ENCODE measurements around the gene PTPRT. TPM values are rescaled to one million over a fixed set of nuclear protein-coding genes. Genes with fewer than 3 reads are reported as not detected.

The PTPRT gene
- total and polyA plus RNA-seq, 2 of the 13 experiments (the other 11 are each of a cell fraction or from before 2014, with no cell fraction given), result under 0.01 to 0.09 TPM

- TF ChIP-seq, protein P1, sequence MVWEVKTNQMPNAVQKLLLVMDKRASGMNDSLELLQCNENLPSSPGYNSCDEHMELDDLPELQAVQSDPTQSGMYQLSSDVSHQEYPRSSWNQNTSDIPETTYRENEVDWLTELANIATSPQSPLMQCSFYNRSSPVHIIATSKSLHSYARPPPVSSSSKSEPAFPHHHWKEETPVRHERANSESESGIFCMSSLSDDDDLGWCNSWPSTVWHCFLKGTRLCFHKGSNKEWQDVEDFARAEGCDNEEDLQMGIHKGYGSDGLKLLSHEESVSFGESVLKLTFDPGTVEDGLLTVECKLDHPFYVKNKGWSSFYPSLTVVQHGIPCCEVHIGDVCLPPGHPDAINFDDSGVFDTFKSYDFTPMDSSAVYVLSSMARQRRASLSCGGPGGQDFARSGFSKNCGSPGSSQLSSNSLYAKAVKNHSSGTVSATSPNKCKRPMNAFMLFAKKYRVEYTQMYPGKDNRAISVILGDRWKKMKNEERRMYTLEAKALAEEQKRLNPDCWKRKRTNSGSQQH (CRISPR knock-in tag; IDR thresholded peaks at IDR 0.05; ENCODE audit: low read depth), result no peak
- TF ChIP-seq HINFP (CRISPR knock-in tag; IDR thresholded peaks at IDR 0.05; ENCODE audit: low read depth) (no peak), NCOR1 (IDR thresholded peaks at IDR 0.05; ENCODE audit: borderline replicate concordance, low read length) (no peak), MTA1 (CRISPR knock-in tag; IDR thresholded peaks at IDR 0.05; ENCODE audit: borderline replicate concordance) (no peak), NFRKB (IDR thresholded peaks at IDR 0.05) (no peak), KDM4B (CRISPR knock-in tag; IDR thresholded peaks at IDR 0.05) (no peak)
These were observed 547.8 kb downstream of the PTPRT start (continued) for GRCh38 chr20:42641886-42642285.

DNA sequence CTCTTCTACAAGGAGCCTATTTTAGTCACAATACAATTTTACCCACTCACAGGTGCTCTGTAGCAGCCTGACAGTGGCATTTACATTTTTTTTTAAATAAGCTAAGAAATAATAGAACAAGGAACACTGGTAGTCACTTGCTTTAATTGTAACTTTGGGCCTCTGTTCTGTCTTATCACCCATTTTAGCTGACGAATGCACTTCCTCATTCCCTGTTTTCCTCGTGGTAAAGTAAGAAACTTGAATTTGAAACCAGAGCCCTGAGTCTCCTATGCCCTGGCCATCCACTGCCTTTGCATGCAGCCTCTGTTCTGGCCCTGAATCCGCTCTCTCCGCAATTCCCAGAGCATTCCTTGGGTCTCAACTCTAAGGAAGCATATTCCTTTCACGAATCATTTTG is 550.6 kb downstream of the PTPRT start:
- no peak overlapping the region for H3K27ac ChIP-seq (ENCODE audit: extremely low read length, insufficient read depth, low read length)
- CTCF ChIA-PET (ENCODE audit: low intra/inter-chr PET ratio, low total read pairs), result no interaction called here
- TF ChIP-seq IRX3 (CRISPR knock-in tag; IDR thresholded peaks at IDR 0.05; ENCODE audit: borderline replicate concordance, low read depth) (no peak), ZNF468 (CRISPR knock-in tag; IDR thresholded peaks at IDR 0.05) (no peak), ZMYM4 (CRISPR knock-in tag; IDR thresholded peaks at IDR 0.05) (no peak), GFI1 (CRISPR knock-in tag; IDR thresholded peaks at IDR 0.05; ENCODE audit: borderline replicate concordance) (no peak), PCBP1 (IDR thresholded peaks at IDR 0.05; ENCODE audit: borderline replicate concordance, low read depth, low read length) (no peak), NR2F1 (CRISPR knock-in tag; IDR thresholded peaks at IDR 0.05) (no peak), RFX5 (IDR thresholded peaks at IDR 0.05; ENCODE audit: low read depth, low read length) (no peak), IRF9 (CRISPR knock-in tag; IDR thresholded peaks at IDR 0.05; ENCODE audit: borderline replicate concordance) (no peak), ZNF251 (CRISPR knock-in tag; IDR thresholded peaks at IDR 0.05) (no peak), JUN (CRISPR knock-in tag; IDR thresholded peaks at IDR 0.05) (no peak)
- TF ChIP-seq, protein P2, sequence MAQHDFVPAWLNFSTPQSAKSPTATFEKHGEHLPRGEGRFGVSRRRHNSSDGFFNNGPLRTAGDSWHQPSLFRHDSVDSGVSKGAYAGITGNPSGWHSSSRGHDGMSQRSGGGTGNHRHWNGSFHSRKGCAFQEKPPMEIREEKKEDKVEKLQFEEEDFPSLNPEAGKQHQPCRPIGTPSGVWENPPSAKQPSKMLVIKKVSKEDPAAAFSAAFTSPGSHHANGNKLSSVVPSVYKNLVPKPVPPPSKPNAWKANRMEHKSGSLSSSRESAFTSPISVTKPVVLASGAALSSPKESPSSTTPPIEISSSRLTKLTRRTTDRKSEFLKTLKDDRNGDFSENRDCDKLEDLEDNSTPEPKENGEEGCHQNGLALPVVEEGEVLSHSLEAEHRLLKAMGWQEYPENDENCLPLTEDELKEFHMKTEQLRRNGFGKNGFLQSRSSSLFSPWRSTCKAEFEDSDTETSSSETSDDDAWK (CRISPR knock-in tag; IDR thresholded peaks at IDR 0.05), result no peak

More for the DNA sequence above, 550.6 kb downstream of the PTPRT start:
- in situ Hi-C loops (cut with HindIII; ENCODE audit: extremely low pct_ligation_motif_present, low pct_unique_long_range_greater_than_20kb), result no loop called here
- 1% methylated on average over 5 of the region's 5 CpGs for WGBS (ENCODE audit: low lambda C conversion rate)
- intact Hi-C loops (cut with micrococcal nuclease; ENCODE audit: unreplicated experiment), result no loop called here
- no peak overlapping the region for H2AFZ ChIP-seq (ENCODE audit: low read length)
- ATAC-seq (no peak), FAIRE-seq (peak; percentile 37), DNase-seq (ENCODE audit: low spot score) (no peak)
- H4K20me1 ChIP-seq (ENCODE audit: insufficient read depth, low read length), result no peaks in the 10 kb centered on the region
- H3K36me3 ChIP-seq (replicated peaks in 1 of 2; ENCODE audit: control insufficient read depth in 1 of 2, insufficient read depth in 2 of 2, low read length in 2 of 2), result no peaks in the 10 kb centered on the region
- no peak overlapping the region for H3K4me3 ChIP-seq (replicated peaks in 1 of 3; ENCODE audit: insufficient read depth in 1 of 3, low read depth in 2 of 3, low read length in 3 of 3)
- no peak overlapping the region for H3K4me2 ChIP-seq (ENCODE audit: low read depth, low read length)
- H3K9me3 ChIP-seq (ENCODE audit: low read length), result peaks cover 43% of the 10 kb centered on the region
- no peak overlapping the region for H3K9ac ChIP-seq (ENCODE audit: insufficient read depth, low read depth, low read length)
- BruUV-seq (replicated peaks), result no TSS peak
- no peaks in the 10 kb centered on the region for H3K27me3 ChIP-seq (ENCODE audit: control insufficient read depth in 1 of 2, insufficient read depth in 2 of 2, low read length in 2 of 2)
- H3K79me2 ChIP-seq (ENCODE audit: insufficient read depth, low read length), result no peaks in the 10 kb centered on the region
- POLR2A ChIA-PET, result no interaction called here
- H3K4me1 ChIP-seq (ENCODE audit: insufficient read depth, low read length), result no peaks in the 10 kb centered on the region
